Stimulated activated CD4-positive, alpha-beta T cell treated with anti-CD3 and anti-CD28 coated beads, Interleukin-1b, Interleukin-23, amount 100 ng/mL, for 48 hours (primary cell): ENCODE data around the gene ZNF32.

ENCODE experiments used
- DNase-seq: peaks from one replicate; pipeline ENCODE4 v3.0.0-alpha.2; 2020

ZNF32 gene, protein sequence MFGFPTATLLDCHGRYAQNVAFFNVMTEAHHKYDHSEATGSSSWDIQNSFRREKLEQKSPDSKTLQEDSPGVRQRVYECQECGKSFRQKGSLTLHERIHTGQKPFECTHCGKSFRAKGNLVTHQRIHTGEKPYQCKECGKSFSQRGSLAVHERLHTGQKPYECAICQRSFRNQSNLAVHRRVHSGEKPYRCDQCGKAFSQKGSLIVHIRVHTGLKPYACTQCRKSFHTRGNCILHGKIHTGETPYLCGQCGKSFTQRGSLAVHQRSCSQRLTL

DNA sequence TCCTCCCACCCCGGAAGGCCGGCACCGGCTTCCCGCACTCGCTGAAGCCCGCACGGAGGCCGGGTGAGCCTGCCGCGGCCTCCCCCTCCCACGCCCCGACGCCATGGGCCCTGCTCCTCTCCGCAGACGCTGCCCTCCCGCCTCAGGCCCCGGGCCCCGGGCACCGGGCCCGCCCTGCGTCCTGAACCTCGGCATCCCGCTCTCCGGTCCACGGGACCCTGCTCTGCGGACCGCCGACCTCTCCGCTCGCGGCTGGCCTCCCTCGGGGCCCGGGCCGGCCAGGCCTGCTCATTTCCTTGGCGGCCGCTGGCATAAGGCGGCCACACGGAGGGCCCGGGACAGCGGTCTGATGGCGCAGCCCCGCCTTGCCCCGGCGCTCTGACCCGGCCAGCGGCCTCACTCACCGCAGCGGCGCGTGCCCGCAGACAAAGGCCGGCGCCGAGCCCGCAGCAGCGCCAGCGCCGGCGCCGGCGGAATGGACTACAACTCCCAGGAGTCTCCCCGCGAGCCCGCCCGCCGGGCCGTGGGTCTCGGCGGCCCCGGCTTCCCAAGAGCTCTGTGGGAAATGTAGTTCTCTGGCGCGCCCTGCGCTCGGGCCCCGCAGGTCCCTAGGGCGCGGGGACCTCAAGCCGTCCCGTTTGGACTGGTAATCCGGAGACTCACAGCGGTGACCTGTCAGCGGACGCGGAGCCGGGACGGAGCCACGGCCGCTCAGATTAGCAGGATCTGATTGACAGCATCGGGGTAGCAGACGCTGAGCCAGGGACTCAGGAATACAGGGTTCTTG, at the start of gene ZNF32:
Gene ZNF32, minus strand, starts transcription at position 484 of the 787 bp plus-strand sequence. CDS start 2,748 bp downstream, outside the sequence.
- DNase-seq: peak; percentile 81

DNA sequence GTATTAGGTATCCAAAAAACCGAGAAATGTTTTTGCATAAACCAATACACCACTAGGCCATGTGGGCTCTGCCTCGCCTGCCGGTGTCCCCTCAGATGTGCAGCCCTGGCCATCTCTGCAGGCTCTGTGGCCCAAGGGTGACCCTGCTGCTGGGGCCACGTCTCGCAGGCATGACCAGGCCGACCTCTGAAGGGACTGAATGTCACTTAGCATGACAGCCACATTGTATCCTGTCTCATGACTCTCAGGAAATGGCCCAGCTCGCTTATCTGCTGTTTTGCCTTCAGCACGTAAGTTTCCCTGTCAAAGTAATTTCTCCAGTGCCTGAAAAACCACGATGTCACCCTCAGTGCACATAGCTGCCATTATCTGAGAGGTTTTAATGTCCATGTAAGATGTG, 49.5 kb upstream of the ZNF32 start:
- DNase-seq: no peak

DNA sequence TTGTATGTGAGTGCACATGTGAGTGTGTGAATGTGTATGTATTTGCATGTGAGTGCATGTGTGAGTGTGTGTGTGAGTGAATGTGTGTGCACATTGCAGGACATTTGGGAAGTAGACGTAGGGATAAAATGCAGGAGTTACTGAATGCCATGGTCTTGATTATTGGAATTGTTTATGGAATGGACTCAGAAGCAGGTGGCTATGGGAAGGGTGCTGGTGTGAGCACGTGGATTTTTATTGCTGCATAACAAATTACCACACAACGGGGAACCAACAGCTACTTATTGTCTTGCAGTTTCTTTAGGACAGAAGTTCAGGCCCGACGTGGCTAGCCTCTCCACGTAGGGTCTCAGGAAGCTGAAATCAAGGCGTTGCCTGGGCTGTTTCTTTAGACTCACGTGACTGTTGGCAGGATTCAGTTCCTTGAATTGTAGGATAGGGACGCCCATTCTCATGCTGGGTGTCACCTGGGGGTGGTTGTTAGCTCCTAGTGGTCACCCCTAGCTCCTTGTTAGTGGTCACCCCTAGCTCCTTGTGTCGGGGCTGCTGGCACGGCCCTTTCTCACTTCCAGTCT, 48.3 kb upstream of the ZNF32 start:
- no peak for DNase-seq

DNA sequence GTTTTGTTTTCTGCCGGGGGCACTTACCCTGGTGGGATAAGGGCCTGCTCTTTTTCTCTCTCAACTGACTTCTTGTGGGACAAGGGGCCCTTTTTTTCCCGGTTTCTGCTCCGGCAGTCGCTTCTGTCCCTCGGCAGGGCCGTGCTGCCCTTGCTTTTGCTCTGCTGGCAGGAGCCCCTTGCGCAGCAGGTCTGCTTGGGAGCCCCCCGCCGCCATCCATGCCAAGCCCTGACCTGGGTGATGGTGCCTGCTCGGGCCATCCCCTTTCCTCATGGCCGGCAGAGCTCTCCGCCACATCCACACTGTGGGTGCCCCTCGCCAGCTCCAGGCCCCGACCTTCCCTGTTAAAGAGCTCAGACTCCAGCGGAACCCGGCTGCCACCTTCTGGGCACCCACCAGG, 47.0 kb upstream of the ZNF32 start:
- DNase-seq: no peak

DNA sequence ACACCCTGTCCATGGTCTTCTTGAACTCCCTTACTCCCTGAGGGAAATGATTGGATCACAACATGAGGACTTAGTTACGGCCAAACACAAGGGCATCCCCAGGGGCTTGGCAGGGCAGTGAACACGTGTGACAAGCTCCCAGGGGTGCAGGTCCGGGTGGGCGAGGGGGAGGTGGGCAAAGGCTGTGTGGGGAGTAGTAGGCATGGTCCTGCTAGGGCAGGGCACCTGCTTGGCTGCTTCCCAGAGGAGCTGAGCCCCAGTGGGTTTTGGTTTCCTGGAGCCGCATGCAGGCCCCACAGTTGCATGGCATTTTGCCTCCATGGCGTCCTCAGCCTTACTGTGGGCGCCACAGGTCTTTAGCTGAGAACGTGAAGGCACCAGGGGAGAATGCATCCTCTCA, 46.6 kb upstream of the ZNF32 start:
- no peak for DNase-seq

DNA sequence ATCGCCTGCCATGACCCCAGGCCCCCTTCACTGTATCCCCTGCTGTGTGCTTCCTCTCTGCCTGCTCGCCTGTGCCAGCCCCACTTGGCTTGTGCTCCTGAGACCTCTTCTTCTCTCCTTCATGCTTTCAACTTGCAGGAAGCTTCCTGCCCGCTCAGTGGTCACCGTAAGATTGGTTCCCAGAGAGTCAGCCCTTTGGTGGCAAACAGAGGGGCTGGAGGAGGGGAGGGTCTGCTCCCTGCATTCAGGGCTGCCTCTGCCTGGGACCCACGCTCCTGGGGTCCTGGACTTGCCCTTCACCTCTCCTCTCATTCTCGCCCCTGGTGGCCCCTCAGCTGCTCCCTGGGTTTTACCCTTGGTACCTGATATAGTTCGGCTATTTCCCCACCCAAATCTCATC, 45.8 kb upstream of the ZNF32 start:
- no peak for DNase-seq

DNA sequence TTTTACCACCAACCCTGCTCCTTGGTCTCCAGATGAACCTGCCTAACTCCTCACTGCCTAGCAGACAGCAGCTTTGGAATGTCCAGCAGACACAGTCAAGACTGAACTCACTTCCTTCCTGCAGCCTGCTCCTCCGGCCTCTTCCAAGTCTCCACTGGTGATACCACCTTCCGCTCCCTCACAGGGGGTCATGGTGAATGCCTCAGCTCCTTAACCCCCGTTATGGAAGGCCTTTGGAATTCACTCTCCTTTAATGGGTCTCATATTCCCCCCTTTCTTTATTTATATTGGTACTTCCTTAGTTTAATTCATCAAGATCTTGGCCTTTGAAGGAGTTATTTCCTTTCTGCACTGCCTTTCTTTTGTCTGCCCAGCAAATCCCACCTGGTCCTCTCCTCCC, 44.9 kb upstream of the ZNF32 start:
- DNase-seq: no peak

DNA sequence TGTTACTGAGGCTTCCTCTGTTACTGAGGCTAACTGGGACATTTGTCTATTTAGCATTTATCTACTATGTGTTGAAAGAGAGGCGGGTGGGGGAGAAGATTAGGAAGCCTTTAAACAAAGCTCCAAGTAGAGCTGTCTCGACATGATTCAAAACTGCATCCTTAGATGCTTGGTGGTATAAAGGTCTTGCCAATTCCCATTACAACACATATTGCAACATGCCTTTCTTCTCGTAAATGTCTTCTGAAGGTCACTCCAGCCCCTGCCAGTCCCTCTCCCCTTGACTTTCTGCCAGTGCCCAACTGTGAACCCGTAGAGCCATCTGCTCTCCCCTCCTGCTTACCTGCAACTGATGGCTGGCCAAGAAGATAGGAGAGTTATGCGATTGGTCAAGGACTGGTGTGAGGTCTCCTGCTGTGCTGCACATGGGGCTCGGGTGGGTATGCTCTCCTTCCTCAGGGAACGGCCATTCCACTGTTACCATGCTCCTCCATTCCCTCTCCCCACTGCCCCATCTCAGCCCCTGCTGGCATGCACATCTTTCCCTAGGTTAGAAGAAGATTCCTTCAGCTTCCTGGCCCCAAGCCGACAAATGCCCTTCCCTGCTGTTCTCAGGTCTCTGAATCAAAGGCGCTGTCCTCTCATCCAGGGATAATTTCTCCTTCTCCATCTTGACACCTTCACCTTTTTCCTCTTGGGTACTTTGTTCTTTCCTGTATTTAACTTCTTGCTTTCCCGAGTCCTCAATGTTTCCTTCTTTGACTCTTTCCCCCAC, 43.6 kb upstream of the ZNF32 start:
- no peak for DNase-seq

DNA sequence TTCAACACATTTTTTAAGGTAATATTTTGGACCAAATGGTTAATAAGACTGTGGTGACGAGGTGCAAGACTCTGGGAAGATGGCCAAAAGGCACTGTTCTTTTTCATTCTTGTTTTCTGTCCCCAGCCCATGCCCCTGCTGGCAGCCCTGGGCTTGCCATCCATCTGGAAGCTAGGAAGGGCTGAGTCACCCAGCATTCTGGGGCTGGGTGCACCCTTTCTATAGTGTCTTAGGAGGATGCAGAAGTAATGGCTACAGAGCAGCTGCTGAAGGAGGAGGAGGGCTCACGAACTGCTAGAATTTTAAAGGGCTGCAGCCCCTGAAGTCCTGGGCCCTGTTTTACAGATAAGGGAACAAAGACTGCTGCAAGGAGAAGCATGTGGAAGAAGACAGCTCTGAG, 42.8 kb upstream of the ZNF32 start:
- DNase-seq: no peak

DNA sequence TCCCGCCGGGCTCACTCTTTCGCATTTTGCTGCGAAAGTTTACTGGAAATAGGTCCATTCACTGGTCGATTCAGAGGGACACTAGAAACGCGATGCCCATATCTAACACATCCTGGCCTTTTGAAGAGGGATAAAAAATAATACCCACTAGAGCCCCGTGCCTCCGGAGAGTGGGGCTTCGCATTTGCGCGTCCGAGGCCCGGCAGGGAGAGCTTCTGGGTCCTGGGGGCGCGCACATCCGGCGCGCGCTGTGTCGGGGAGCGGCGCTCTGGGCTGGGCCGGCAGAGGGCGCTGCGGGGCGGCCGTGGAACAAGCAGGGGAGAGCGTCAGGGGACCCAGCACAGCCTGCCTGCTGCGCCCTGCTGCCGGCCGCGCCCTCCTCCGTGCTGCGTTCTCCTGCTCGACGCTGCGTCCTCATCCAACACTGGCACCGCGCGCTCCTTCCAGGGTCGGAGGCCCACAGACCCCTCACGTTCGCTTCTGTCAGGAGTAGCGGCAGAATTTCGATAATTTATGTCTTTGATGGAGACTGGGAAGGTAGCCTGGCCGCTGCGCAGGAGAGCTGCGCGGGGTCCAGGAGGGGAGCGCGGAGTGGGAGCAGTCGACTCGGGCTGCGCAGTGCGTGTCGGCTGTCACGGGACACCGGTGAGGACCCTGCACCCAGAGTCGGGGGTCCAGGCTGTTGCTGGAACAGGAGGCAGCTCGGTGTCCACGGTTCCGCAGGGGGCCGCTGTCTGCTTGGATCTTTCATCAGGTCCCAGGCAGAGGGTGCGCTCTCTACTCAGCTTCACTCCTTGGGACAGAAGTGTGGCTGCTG, 41.5 kb upstream of the ZNF32 start:
- peak; percentile 82 for DNase-seq

DNA sequence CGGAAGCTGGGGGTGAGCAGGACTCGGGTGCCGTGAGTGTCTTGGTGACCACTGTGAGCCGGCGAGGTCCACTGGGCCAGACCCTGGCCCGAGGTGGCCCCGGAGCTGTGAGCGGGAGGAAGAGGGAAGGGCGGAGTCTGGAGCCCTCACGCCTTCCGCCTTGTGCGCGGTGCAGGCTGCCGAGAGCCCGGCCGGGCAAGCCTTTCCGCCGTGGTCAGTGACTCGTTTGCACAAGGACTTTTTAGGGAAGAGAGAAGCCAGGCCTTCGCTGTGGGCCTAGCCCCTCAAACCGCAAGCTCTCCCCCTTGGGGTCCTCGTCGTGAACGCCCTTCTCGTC, 40.9 kb upstream of the ZNF32 start:
- peak; percentile 10 for DNase-seq

DNA sequence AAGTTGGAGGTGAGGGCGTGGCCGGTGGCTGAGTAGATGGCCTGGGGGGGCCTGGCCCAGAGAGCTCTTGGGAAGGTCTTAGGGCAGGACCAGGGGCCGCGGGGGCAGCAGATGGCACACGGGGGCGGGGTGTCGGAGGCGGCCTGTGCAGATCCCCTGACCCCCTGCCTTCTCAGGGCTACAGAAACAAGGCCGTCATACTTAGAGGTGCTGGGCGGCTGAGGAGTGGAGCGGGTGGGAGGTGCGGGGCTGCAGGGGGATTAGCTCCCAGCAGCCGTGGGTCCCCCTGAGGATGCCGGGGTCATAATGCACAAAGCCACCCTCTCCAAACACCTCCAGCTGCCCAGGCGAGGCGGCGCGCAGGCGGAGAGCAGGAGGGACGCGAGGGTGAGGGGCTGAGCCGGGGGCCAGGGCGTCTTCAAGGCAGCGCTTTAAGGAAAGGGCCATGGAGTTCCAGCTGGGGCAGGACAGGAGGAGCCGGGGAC, 40.4 kb upstream of the ZNF32 start:
- DNase-seq: no peak

DNA sequence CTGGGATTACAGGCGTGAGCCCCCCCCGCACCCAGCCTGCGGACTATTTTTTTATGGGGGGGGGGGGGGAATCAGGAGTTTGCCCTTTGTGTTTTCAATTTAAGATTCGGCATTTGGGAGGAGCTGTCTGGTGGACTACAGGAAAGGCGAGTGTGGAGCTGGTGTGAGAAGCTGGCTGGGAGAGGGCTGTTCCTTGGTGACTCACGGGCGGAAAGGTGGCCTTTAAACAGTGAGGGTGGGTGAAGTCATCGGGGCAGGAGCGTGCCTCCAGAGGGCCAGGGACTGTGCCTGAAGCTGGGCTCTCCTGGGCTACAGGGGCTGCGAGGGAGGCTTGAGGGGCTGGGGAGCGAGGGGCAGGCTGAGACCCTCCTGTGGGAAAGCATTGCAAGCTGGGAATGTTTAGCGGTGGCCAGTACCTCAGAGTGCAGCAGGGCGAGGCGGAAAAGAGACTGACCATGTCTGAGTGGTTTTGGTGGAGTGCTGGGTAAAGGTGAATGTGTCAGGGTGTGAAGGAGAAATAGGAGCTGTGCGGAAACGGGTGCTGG, 39.7 kb upstream of the ZNF32 start:
- no peak for DNase-seq

DNA sequence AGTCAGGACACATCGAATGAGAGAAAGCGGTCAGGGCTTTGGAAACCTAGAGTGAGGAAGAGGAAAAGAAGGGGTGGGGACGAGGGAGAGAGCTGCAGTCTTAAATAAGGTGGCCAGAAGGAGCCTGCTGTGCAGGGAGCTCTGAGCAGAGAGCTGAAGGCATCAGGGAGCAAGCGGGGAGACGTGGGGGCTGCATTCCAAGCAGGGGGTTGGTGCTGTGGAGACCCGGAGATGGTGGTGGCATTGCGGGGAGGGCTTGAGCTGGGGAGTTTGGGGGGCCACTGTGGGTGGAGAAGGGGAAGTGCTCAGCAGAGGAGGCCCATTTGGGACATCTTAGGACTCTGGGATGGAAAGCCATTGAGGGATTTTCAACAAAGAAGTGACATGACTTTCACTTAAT, 38.7 kb upstream of the ZNF32 start:
- DNase-seq: no peak

DNA sequence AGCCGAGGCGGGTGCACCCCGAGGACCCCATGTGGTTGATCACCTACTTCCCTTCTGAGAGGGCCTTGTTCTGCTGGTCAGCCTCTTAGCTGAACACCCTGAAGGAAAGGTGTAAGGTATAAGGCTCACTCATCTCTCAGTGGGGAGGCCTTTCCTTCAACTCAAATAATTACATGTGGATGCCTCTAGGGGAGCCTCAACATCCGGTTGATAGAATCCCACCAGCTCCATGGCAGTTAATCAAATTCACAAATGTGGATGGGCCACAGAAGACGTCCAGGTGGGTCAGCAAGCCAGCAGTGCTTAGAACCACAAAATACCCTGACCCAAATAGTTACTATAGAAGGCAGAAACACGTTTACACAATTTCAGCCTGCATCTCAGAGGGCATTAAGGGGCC, 37.7 kb upstream of the ZNF32 start:
- DNase-seq: no peak

DNA sequence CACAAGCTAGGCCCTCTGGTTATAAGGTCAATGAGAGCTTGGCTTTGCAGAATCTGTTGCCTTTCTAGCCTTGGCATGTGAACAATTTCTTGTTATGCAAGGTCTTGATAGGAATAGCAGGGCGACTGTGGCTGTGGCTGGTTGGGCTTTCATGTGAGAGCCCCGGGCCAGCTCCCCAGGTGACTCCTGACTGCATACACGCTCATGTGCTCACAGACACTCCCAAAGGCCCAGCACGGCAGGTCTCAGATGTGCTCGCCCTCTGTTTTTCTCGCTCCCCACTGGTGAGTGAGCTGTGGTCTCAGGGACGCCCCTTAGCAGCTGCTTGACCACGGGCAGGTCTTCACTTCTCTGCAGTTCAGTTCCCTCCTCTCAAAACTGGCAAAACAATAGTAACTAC, 37.1 kb upstream of the ZNF32 start:
- no peak for DNase-seq

DNA sequence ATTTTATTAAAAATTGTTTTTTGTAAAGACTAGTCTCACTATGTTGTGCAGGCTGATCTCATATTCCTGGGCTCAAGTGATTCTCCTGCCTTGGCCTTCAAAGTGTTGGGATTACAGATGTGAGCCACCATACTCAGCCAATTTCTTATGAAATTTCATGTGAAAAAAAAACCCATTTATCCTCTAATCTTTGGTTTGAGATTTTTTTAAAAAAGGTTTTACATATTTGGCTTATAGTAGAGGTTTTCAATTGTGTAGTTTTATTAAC, 35.5 kb upstream of the ZNF32 start:
- no peak for DNase-seq

DNA sequence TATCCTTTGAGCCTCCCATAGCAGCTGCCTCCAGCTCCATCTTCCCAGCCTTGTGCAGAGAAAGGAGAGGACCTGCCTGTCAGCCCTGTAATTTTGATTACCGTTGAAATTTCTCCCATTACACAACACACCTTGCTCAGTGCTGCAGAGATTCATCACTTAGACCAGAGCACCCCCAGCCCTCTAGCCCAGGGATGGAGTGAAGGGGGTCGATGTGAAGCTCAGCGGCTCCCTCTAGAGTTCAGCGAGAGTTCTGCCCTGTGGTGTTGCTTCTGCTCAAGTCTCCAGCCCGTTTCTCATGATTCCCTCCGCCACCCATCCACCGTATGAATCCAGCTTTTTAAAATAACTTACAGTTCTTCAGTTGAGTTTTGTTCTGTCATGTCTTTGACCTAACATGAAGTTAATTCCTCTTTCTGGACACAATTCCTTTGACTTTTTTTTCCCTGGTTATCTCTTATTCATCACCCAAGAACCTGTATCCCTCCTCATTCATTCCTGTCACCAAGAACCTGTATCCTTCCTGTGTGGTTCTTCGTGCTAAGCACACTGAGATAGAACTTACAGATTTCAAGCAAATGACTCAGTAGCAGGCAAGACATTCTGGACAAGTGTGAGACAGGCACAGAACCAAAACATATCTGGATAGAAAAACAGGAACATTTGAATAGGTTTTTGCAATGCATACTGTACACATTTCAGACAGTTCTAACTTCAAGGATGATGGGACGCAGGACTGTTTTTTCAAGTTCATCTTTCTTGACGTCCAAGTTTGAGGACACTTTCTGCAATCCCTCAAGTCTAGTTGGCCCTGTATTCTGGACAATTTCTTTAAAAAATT, 35.0 kb upstream of the ZNF32 start:
- peak; percentile 19 for DNase-seq

DNA sequence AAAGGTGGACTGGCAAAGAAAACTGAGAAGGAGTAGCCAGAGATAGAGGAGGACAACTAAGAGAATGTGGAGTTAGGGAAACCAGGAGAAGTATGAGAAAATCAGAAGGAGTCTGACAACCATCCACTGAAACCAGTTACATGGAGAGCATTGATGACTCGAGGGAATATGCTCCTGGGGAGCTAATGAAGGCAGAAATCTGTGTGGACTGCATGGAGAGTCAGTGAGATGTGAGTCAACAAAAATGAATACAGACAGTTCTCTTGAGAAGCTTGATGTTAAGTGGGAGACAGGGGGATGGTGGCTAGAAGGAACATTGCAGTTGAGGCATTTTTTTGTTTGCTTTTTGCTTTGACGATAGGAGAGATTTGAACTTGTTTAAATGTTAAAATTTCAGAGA, 34.3 kb upstream of the ZNF32 start:
- no peak for DNase-seq

DNA sequence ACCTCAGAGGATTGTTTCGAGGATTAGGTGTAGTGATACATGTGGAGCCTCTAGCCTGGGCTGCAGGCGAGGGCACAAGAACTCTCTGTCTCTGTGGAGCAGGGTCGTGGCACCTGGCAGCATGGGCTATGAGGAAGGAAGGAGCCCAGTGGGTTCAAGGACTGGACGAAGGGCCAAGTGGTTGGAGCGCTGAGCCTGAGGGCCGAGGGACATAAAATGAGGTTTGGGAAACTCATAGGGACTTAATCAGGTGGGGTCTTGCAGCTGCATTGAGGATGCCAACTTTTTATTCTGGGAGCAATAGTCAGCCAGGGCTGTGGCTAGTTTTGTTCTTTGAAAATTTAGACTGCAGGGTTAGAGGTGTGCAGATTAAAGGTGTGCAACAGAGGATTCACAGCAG, 33.0 kb upstream of the ZNF32 start:
- no peak for DNase-seq

DNA sequence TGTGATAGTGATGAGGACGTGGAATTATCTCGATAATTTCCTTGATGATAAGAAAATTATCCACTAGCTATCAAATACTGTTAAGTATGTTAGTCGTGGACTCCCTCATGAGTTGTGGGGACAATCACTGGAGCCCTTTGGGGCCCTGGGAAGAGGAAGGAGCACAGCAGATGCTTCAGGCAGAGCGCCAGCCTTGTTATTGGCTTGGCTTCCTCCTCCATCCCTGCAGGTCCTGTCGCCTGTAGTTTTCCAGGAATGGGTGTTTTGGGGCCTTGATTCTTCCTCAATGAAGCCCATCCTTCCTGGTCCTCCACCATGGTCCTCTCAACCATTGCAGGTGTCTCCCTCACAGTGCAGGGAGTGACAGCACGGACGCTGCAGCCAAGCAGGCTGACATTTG, 32.5 kb upstream of the ZNF32 start:
- no peak for DNase-seq

DNA sequence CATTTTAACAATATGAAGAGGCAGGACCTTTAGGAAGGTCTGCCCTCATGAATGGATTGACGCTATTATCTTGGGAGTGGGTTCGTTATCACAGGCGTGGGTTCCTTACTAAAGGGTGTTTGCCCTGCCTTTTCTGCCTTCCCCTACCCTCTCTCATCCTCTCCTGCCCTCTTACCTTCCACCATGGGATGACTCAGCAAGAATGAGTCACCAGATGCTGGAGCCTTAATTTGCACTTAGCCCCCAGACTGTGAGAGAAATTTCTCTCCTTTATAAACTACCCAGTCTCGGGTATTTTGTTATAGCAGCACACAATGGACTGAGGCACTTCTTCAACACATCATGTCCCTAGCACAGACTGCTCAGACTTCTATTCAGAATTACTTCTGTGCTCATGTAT, 31.4 kb upstream of the ZNF32 start:
- DNase-seq: no peak
